ENCODE data around the gene TFAP2A. TPM values are rescaled to one million over a fixed set of nuclear protein-coding genes. Genes with fewer than 3 reads are reported as not detected.

Gene TFAP2A
- polyA plus RNA-seq, 1 donor (not counting 4 experiments of a cell fraction or from before 2014, with no cell fraction given) = 30.2 TPM

GRCh38 chr6:10384091-10384609 is 30.7 kb downstream of the TFAP2A start:
- Histone ChIP-seq H2AFZ (ENCODE audit: control insufficient read depth, low read length) (peak overlapping the region; percentile 84), H3K27ac (ENCODE audit: control insufficient read depth, insufficient read depth, low read length) (no peak overlapping the region)
- FAIRE-seq = no peak

DNA sequence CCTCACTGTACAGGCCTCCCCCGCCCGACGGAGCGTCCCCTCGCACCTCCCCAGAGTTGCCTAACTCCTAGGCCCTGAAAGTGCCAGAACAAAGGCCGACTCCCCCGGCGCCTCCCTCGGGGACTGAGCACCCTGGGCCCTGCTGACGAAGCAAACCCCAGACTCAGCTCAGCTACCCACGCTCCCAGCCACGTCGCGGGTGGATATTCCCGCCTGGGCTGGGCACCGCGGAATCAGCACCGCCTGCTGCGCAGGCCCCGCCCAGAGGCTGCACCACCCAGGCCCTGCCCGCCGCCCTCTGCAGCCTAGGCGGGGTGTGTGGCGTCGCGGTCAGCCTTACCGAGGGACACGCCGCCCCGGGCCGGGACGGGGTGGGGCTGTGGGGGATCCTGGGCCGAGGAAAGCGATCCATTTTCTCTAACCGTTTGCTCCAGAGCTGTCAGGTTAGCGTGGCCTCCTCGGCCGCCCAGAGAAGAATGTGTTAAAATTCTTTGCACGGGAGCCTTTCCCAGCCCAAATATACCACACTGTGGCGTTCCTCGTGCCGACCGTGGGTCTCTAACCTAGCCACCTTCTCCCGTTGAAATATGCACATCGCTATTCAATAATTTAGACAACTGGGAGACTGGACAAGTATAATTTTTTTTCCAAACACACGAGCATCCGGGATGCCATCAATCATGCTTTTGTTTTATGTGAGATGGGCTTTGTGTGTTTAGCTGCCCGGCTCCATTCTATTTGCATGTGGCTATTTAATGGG is 31.4 kb downstream of the TFAP2A start:
- peak overlapping the region; percentile 85 for H3K4me2 ChIP-seq (ENCODE audit: control insufficient read depth, extremely low read depth, insufficient read depth, low read depth, low read length)
- H3K79me2 ChIP-seq (ENCODE audit: control insufficient read depth, insufficient read depth, low read length) = no peaks in the 10 kb centered on the region
- peak overlapping the region; percentile 47 for H3K27ac ChIP-seq (ENCODE audit: control insufficient read depth, insufficient read depth, low read length)
- H3K36me3 ChIP-seq (ENCODE audit: control insufficient read depth in 2 of 2, extremely low read depth in 1 of 2, insufficient read depth in 2 of 2, low read length in 2 of 2) = no peaks in the 10 kb centered on the region
- peaks cover 7% of the 10 kb centered on the region for H3K4me1 ChIP-seq (ENCODE audit: control insufficient read depth, extremely low read depth, insufficient read depth, low read length)
- dilution Hi-C loops (cut with MboI; ENCODE audit: extremely low pct_ligation_motif_present, low sequenced_read_pairs) = no loop called here
- no peaks in the 10 kb centered on the region for H3K9me3 ChIP-seq (ENCODE audit: control insufficient read depth, low read depth, low read length)
- H3K9me1 ChIP-seq (ENCODE audit: control insufficient read depth, extremely low read depth, insufficient read depth, low read length) = no peaks in the 10 kb centered on the region
- H3K4me3 ChIP-seq (ENCODE audit: control insufficient read depth in 2 of 3, extremely low read depth in 1 of 3, insufficient read depth in 2 of 3, low read depth in 1 of 3, low read length in 3 of 3) = peak overlapping the region; percentile 1 to 62 (median 10)
- no peak for FAIRE-seq
- H4K20me1 ChIP-seq (ENCODE audit: control insufficient read depth, extremely low read depth, insufficient read depth, low read length) = no peaks in the 10 kb centered on the region
- no peaks in the 10 kb centered on the region for H3K27me3 ChIP-seq (ENCODE audit: control insufficient read depth, extremely low read depth, insufficient read depth, low read length)
- TF ChIP-seq, protein P1, sequence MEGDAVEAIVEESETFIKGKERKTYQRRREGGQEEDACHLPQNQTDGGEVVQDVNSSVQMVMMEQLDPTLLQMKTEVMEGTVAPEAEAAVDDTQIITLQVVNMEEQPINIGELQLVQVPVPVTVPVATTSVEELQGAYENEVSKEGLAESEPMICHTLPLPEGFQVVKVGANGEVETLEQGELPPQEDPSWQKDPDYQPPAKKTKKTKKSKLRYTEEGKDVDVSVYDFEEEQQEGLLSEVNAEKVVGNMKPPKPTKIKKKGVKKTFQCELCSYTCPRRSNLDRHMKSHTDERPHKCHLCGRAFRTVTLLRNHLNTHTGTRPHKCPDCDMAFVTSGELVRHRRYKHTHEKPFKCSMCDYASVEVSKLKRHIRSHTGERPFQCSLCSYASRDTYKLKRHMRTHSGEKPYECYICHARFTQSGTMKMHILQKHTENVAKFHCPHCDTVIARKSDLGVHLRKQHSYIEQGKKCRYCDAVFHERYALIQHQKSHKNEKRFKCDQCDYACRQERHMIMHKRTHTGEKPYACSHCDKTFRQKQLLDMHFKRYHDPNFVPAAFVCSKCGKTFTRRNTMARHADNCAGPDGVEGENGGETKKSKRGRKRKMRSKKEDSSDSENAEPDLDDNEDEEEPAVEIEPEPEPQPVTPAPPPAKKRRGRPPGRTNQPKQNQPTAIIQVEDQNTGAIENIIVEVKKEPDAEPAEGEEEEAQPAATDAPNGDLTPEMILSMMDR (optimal IDR thresholded peaks at IDR 0.05 in 1 of 3, IDR thresholded peaks at IDR 0.05 in 1 of 3, conservative IDR thresholded peaks at IDR 0.05 in 1 of 3; ENCODE audit: extremely low read depth in 1 of 3, insufficient read depth in 2 of 3, low read length in 3 of 3) = no peak
- no peak for TF ChIP-seq EZH2 (IDR thresholded peaks at IDR 0.05; ENCODE audit: low read length)
- peak overlapping the region; percentile 64 for H3K9ac ChIP-seq (ENCODE audit: control insufficient read depth, extremely low read depth, insufficient read depth, low read length)
- H2AFZ ChIP-seq (ENCODE audit: control insufficient read depth, low read length) = peak overlapping the region; percentile 84
- no peak for DNase-seq (ENCODE audit: low read depth, low spot score)

More at GRCh38 chr6:10384091-10384609, 30.7 kb downstream of the TFAP2A start:
- H3K4me2 ChIP-seq (ENCODE audit: control insufficient read depth, extremely low read depth, insufficient read depth, low read depth, low read length) = peak overlapping the region; percentile 85
- no peaks in the 10 kb centered on the region for H3K27me3 ChIP-seq (ENCODE audit: control insufficient read depth, extremely low read depth, insufficient read depth, low read length)
- H3K4me3 ChIP-seq (ENCODE audit: control insufficient read depth in 2 of 3, extremely low read depth in 1 of 3, insufficient read depth in 2 of 3, low read depth in 1 of 3, low read length in 3 of 3) = peak overlapping the region in 2 of 3 experiments; percentile 10 to 62
- H3K9me1 ChIP-seq (ENCODE audit: control insufficient read depth, extremely low read depth, insufficient read depth, low read length) = no peaks in the 10 kb centered on the region
- H4K20me1 ChIP-seq (ENCODE audit: control insufficient read depth, extremely low read depth, insufficient read depth, low read length) = no peaks in the 10 kb centered on the region
- DNase-seq (ENCODE audit: low read depth, low spot score) = no peak
- no peaks in the 10 kb centered on the region for H3K79me2 ChIP-seq (ENCODE audit: control insufficient read depth, insufficient read depth, low read length)
- H3K36me3 ChIP-seq (ENCODE audit: control insufficient read depth in 2 of 2, extremely low read depth in 1 of 2, insufficient read depth in 2 of 2, low read length in 2 of 2) = no peaks in the 10 kb centered on the region
- TF ChIP-seq, protein P1 (optimal IDR thresholded peaks at IDR 0.05 in 1 of 3, IDR thresholded peaks at IDR 0.05 in 1 of 3, conservative IDR thresholded peaks at IDR 0.05 in 1 of 3; ENCODE audit: extremely low read depth in 1 of 3, insufficient read depth in 2 of 3, low read length in 3 of 3) = no peak
- TF ChIP-seq EZH2 (IDR thresholded peaks at IDR 0.05; ENCODE audit: low read length) = no peak
- peak overlapping the region; percentile 64 for H3K9ac ChIP-seq (ENCODE audit: control insufficient read depth, extremely low read depth, insufficient read depth, low read length)
- H3K4me1 ChIP-seq (ENCODE audit: control insufficient read depth, extremely low read depth, insufficient read depth, low read length) = peaks cover 7% of the 10 kb centered on the region
- dilution Hi-C loops (cut with MboI; ENCODE audit: extremely low pct_ligation_motif_present, low sequenced_read_pairs) = no loop called here
- no peaks in the 10 kb centered on the region for H3K9me3 ChIP-seq (ENCODE audit: control insufficient read depth, low read depth, low read length)
